Activated naive CD4-positive, alpha-beta T cell treated with Interleukin-2 at 50 U/mL for 16 hours (primary cell): ENCODE results near the gene ANKFY1.

ENCODE experiments used
- DNase-seq: peaks from one replicate; pipeline ENCODE4 v3.0.0-alpha.2; 2020

Gene ANKFY1

DNA sequence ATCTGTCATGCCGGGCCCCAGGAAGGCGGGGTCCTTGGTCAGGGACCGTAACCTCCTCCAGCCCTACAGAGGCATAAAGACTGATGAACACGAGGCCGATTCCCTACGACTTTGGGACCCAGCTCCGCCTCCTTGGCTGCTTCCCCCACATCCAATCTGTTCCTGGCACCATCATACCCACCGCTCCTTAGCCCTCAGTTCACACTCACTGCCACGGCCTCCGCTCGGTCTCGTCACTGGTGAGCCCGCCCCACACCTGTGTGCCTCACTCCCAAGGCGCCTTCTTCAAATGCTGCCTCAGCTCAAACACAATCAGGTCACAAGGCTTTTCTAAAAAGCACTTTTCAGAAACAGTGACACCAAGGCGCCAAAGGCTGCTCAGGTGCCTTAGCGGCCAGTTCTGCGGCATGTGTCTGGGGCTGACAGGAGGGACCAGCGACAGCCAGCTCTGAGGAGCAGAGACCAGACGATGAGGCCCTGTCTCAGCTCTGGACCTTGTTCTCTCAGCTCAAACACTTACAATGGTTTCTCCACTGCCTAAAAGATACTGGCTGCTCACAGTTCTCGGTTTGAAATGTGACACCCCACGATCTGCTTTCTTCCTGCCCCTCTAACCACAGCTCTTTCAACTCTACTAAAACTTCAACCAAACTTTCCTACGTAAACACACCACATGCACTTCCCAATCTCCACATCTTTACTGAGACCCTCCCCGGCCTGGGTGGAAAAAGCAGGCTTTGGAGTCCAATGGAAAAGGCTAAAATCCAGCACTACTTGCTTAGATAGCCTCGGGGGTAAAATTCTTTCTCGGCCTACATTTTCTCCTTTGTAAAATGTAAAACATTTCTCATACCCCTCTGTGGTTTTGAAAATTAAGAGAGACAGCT, 87.6 kb downstream of the ANKFY1 start:
- peak; percentile 48 for DNase-seq

DNA sequence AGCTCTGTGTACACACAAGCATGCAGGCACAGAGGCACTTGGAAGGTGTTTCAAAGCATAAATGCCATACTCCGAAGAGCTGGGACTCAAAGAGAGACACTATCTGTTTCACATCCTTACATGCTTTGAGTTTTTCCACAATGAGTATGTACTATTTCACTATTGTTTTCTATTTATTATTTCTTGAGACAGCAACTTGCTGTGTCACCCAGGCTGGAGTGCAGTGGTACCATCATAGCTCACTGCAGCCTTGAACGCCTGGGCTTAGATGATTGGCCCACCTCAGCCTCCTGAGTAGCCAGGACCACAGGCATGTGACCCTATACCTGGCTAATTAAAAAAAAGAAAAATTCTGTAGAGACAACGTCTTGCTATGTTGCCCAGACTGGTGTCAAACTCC, 89.2 kb downstream of the ANKFY1 start:
- DNase-seq = no peak

DNA sequence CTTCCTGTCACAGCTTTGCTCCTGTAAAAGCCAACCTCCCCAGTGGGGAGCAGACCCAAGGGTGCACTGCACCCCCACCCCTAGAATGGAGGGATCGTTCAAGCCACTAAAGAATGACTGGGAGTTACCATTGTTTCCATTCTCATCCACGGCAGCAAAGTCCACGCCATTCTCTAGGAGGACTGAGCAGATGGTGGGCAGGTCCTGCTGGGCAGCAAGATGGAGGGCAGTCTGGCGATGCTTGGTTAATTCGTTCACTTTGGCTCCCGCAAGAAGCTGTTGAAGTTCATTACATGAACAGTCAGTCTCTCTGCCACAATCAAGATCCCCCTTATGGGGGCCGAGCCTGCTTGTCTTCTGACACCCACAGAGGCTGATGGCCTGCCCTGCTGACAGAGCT, 90.0 kb downstream of the ANKFY1 start:
- DNase-seq = no peak

DNA sequence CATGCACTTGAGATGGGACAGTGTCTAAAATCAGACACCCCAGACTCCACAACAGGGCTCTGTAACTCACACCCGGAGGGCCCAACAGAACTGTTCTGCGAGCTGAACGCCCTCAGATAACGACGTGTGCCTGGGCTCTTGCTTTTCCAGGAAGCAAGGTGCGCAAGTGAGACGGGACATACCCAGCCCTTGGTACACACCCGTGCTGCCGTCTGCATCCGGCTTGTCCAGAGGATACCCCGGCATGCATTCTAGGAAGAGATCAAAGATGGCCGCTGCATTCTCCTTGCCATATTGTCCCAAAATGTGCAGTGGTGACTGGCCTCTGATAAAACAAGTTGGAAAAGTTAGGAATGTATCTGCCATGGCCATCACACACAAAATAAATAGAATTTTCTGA, 91.4 kb downstream of the ANKFY1 start:
- DNase-seq = no peak

DNA sequence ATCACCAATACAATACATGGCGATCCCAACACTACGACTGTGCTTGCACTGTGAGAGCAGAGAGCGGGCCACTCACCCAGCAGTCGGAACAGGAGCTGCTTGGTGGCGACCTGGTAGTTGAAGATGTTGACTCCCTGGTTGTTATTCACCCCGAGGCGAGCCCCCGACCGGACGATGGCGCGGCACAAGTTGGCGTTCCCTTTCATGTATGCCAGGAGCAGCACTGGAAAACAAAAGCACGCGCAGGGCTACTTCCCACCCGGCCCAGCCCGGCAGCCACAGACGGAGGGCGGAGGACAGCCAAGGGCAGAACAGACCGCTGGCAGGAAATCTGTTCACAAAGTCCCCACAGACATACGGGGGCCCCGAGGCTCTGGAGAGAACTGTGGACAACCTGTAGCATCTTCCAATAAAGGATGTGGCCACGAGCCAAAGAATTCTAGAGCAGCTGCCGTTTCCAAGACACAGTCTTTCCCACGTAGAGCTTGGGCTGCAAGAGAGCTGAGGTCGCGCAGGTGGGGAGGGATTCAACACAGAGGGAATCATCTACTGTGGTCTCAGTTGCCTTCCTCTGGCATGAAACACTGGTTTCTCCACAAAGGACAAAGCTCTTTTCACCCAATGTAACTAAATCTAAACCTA, 93.0 kb downstream of the ANKFY1 start:
- no peak for DNase-seq

DNA sequence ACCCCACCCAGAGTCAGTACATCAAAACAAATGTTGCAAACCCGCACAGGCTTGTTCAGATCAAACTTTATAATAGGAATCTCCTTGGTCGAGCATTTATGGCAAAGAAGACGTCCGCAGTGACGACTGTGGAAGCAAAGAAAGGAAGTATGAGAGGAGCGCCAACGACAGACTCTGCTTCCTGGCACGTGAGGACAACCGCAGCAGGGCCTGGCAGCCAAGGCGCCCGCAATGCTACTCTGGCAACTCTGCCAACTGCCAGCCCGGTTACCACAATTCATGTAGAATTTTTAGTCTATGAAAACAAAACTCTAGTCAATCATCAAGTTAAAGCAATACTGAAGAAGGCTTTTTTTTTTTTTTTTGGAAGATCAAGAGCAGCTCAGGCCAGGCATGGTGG, 96.0 kb downstream of the ANKFY1 start:
- no peak for DNase-seq

DNA sequence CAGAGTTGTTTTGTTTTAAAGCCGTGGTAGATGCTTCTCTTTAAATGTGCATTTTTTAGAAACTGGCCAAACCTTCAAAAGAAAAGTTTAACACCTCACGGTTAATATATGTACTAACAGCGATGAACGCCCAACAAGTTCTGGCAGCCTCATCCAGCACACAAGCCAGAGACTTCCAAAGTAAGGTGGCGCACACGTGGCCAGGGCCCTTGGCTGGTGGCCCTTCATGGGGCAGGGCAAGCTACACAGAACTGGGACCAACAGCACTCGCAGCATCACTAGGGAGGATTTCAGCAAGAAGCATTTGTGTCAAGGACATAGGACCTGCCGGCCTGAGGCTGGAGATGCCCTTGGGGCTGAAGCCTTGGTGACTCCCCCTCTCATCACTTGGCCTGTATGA, 97.4 kb downstream of the ANKFY1 start:
- DNase-seq = no peak

DNA sequence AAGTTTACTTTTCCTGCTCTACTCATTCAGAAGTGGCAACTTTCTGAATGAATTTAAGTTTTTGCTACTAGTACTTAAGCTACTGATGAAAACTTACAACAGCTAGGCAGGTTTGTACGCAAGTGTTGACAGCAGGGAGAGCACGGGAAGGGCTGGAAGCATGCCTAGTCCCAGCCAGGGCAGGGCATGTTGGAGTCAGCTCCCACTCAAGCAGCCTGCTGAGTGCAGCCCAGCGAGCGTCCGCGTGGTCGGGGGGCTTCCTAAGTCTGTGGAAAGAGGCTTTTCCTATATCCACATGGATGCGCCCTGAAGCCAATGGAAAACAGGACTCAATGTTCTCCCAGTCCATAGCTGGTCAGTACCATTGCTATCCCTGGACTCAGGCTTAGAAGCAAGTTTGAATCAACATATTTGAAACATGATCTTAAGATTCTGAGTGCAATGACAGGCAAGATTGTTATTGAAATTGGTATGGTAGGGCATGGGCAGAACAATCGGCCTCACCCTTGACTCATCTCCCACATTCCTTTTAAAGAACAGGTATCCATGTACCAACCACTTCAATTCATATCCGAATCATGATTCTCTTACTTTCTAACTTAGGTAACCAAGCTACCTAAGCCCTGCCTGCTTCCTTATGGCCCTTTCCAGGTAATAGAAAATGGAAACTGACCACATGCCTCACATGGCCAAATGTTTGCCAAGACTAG, 98.3 kb downstream of the ANKFY1 start:
- no peak for DNase-seq

DNA sequence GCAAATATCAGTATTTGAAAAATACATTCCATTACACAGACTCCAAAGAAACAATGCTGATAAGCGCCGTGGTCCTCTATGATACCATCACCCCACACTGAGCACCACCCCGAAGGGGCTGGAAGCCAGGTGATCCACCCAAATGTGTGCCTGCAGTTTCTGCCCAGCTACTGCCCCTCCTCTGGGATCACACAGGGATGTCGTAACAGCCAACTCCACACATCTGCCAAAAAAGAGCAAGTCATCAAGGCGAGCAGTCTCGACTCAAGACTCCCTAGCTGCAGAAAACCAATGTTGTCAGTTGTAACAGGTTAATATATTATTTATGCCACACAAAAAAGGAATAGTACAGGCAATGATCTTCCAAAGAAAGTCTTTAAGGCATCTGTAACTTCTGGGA, 99.8 kb downstream of the ANKFY1 start:
- no peak for DNase-seq

DNA sequence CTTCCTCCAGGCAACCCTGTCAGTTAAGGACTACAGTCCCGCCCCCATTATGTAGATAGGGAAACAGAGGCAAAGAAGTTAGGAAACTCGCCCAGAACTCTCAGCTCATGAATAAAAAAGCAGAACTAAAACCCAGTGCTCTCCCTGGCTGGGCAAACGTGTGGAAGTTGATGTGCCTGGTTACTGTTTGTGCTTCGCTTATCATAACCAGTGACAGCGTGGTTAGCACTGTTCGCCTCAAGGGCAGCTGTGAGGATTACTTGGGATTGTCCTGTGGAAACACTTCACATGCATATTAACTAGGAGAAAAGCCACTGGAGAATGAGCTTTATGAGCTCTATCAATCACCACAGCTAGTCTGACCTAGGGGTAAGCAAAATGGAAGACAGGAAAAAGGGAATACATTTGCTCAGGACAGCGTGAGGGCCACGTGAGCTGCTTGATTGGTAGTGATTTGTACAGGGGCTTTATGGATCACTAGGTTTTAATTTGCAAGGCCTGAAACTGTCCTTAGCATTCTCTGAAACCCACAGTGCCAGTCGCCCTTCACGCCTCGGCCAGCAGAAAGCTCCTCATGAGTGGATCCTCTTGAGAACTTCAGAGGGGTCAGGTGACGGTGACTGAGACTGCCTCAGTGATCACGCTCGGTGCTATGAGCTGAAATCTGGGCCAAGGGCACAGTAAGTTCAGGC, 100.9 kb downstream of the ANKFY1 start:
- no peak for DNase-seq

DNA sequence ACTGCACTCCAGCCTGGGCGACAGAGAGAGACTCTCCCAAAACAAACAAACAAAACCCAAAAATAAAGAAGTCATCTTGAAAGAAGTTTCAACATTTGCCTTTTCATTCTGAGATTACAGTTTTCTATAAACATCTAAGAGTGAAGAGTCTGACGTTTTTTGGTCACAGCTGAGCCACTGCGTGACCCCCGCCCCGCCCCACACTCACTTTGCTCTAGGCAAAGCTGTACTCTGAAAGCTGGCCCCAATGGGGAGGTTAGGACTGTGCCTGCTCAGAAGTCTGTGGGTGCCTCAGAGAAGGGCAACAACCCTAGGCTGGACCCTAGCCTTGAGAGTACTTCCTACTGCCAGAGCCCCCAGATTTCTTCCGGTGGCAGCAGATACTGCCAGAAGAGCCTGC, 101.5 kb downstream of the ANKFY1 start:
- DNase-seq = no peak

DNA sequence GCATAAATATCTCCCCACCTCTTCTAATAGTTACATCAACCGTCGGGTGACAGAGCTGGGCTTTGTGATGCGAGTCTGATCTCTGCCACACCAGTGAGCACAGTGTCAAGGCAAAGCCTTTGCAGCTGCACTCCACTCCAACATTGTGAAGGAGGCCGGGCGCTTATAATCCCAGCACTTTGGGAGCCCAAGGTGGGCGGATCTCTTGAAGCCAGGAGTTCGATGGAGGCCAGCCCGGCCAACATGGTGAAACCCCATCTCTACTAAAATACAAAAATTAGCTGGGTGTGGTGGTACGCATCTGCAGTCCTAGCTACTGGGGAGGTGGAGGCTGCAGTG, 101.8 kb downstream of the ANKFY1 start:
- DNase-seq = no peak

DNA sequence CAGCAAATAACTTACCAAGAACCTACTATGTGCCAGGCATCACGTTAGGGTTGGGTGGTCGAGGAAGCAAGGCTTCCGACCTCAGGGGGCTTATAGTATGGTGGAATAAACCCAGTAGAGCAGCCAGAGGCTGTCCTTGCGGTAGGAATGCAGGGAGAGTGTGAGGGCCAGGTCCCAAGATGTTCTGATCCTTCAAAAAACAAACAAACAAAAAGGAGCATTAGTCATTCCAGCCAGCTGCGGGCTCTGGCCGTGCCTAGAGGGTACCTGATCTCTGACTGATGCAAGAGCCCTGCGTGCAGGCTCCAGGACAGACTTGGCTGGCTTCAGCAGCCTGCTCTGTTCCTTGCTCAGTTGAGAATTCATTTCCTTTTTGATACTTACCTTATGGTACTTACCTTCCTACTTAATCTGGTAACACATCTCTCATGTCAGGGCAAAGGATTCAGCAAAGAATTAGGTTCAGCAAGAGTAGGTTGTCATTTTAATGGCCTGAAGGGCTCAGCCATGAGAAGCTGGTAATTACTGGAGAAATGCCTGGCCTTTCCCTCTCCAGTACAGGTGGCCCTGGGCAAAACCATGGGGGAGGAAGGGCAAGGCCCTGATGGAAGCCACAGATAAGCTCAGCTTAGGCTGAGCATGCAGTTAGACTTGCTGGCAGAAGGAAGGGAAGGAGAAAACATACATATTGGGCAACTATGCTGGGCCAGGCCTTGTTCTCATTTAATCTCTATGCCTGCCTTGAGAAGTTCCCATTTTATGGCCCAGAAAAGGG, 102.4 kb downstream of the ANKFY1 start:
- DNase-seq = no peak

DNA sequence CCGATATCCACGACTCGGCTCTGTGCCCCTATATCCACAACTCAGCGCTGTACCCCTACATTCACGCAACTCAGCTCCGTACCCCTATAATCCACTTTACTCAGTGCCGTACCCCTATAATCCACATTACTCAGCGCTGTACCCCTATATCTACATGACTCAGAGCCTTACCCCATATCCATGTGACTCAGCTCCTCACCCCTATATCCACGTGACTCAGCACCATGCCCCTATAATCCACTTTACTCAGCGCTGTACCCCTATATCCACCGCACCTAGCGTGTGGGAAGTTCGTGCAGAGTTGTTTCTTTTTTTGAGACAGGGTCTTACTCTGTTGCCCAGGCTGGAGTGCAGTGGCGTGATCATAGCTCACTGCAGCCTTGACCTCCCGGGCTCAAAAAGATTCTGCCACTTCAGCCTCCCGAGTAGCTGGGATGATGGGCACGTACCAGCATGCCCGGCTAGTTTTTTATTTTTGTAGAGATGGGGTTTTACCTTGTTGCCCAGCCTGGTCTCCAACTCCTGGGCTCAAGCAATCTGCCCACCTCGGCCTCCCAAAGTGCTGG, 103.4 kb downstream of the ANKFY1 start:
- DNase-seq = no peak

DNA sequence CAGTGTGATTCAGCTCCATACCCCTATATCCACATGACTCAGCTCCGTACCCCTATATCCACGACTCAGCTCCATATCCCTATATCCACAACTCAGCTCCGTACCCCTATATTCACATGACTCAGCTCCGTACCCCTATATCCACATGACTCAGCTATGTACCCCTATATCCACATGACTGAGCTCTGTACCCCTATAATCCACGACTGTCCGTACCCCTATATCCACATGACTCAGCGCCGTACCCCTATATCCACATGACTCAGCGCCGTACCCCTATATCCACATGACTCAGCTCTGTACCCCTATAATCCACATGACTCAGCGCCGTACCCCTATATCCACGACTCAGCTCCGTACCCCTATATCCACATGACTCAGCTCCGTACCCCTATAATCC, 104.0 kb downstream of the ANKFY1 start:
- DNase-seq = no peak

DNA sequence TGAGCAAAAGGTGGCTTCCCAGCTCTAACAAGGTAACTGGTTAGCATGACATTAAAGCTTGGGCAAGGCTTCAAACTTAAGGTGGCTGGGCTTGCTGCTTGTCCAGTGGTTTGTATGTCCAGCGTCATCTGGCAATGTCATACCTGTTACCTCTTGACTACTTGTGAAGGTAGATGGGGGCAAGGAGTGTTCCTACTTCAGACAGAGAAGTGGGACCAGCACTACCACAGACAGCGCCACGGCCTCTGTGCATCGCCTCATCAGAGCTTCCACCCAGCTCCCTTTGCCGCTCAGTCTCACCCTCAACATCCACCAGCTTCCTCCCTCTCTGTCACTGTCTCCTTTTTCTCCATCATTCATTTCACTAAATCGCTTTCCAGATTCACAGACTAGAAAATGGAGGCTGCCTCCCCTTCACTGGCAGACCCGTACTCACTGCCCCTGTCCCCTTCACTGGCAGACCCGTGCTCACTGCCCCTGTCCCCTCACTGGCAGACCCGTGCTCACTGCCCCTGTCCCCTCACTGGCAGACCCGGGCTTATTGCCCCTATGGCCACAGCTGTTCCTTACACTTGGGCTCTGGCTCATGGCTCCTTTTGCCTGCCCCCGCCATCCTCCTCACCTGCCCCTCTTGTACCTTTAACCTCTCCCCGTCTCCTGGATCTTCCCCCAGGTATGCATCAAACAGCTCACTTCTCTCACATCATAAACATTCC, 106.0 kb downstream of the ANKFY1 start:
- DNase-seq = no peak

DNA sequence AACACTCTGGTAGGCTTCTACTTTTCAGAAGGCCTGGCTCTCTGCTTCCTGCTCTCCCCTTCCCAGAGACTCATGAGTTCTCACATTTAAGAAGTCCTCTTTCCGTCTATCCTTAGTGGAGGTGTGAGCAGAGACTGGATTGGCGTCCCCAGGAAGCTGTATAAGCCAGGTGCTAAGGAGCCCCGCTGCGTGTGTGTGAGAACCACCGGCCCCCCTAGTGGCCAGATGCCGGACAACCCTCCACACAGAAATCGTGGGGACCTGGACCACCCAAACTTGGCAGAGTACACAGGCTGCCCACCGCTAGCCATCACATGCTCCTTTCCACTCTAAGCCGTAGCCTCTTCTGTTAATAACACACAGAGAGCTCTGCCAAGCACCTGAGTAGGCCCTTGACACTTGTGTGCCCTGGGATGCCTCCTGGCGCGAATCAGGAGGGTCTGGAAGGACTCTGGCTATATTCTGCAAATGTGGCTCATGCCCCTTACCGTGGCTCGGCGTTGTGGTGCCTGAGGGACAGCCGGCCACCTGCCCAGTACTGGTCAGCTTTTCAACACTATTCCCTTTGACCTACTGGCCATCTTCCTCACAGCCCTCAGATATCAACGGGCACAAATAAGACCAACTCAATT, 106.9 kb downstream of the ANKFY1 start:
- DNase-seq = no peak

DNA sequence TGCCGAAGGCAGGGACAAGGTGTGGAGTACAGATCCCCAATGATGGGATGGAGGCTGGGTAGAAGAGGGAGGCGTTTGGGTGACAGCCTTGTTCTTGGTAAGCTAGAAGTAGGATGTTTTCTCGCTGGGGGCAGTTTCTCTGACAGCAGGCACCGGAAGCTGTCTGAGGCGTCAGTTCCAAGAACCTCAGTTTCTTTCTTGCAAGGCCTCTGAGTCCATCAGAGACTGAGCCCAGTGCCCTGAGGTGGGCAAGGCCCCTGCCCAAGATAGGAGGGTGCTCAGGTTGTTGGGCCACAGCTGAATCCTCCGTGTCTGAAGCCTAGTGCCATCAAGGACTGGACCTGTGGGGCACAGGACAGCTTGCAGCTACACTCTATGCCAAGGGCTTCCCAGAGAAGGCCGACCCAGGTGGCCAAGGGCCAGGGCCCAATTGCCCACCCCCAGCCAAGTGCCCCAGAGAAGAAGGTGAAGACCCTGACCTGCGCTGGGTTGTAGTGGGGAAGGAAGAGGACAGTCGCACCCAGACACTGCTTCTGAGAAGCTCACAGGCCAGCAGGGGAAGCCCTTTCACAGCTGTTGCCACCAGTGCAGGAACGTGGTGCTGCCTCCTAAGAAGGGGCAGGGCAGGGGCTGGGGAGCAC, 107.7 kb downstream of the ANKFY1 start:
- DNase-seq = no peak

DNA sequence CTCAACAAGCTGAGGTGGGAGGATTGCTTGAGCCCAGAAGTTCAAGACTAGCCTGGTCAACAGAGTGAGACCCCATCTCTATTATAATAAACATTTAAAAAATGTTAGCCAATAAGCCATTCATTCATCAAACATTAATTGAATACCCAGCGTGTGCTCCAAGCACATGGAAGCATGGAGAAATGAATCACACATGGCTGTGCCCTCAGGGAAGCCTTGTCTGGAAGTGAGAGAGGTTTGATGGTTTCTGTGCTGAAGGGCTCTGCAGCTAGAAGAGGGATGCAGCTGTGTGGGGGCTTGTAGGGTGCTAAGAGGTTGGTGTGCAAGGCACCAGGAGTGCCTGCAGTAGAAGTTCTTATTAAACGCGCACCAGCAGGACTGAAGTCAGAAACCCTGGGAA, 109.6 kb downstream of the ANKFY1 start:
- DNase-seq = no peak

DNA sequence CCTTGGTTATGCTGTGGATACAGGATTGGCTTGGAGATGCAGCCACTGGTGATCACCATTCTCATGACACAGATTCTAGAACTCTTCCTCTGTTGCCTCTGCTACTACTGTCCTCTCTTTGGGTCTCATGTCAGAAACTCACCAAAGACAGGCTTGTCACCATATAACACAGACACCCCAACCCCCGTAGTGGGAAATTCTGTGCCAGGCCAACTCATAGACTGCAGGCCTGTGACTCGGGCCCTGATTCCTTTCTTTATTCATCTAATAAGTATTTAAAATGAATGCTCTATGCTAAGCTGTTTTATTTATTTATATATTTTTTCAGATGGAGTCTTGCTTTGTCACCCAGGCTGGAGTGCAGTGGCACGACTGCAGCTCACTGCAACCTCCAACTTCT, 111.3 kb downstream of the ANKFY1 start:
- no peak for DNase-seq

DNA sequence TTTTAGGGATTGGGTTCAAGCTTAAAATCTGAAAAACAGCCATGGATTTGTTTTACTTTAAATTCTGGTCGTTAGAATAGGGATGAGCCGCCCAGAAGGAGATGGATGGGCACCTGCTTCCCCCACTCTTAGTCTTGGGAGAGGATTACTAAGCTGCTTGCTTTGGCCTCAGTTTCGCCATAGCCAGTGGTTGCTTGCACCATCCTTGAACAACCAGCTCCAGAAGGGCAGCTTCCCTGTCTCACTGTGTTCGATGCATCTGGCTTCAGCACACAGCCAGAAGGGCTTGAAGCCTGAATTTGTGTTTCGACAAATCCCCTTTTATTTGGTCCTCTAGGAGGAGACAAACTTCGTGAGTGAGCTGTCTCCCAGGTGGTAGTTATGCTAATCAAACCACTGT, 113.7 kb downstream of the ANKFY1 start:
- DNase-seq = no peak
